GM12874 (cell line): ENCODE results near the gene ACOT11.

Source experiments
- TF ChIP-seq, protein P1 (sequence below): IDR thresholded peaks from 2 replicates; pipeline ENCODE4 v1.5.1; 2011; ENCODE audit warnings: low read depth, mild to moderate bottlenecking, control low read depth, low read length, moderate library complexity; ENCODE audit not compliant: insufficient read depth

The ACOT11 gene

DNA sequence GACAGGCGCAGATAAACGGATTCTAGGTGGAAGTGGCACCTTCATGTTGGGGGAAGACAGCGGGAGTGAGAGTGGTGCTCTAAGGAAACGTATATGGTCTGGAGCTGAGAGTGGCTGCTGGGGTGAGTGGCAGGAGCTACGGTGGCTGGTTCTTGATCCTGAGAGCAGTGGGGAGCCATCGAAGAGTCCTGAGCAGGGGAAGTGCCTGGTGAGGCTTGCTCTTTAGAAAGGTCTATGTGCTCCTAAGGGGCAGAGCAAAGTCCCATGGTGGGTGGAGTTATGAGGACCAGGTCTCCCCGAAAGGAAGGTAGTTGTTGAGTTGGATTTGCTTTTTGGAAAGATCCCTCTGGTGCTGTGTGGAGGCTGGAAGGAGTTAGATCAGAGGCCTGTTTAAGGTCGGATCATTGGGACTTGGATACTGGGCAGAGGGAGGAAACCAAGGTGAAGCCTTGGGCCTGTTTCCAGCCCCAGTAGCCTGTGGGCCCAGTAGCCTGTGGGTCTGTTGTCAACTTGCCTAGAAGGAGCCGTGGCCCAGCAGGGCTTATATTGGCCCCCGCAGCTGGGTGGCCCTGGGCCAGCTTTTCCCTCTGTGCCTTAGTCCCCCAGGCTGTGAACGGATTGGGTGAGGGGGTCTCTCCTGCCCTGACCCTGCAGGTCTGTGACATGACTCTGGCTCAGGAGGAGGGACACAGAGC lies 33.0 kb downstream of the ACOT11 start:
- TF ChIP-seq, protein P1, sequence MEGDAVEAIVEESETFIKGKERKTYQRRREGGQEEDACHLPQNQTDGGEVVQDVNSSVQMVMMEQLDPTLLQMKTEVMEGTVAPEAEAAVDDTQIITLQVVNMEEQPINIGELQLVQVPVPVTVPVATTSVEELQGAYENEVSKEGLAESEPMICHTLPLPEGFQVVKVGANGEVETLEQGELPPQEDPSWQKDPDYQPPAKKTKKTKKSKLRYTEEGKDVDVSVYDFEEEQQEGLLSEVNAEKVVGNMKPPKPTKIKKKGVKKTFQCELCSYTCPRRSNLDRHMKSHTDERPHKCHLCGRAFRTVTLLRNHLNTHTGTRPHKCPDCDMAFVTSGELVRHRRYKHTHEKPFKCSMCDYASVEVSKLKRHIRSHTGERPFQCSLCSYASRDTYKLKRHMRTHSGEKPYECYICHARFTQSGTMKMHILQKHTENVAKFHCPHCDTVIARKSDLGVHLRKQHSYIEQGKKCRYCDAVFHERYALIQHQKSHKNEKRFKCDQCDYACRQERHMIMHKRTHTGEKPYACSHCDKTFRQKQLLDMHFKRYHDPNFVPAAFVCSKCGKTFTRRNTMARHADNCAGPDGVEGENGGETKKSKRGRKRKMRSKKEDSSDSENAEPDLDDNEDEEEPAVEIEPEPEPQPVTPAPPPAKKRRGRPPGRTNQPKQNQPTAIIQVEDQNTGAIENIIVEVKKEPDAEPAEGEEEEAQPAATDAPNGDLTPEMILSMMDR = no peak

DNA sequence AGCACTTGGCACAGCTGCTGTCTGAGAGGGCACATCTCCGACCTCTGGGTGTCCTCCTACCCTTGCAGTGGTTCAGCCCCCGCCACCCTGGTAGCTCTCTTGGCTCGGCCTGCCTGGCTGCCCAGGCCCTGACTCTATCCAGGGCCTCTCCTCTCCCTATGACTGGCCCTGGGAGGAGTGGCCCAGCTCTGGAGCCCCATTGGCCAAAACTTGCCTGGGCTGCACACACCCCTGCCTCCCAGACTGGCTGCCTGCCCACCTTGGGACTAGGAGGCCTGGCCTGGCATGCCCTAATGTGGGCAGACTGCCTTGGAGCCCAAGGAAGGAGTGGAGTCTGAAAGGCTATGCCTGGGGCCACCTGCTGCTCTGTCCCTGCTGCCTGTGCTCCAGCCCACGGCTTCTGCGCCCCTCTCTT lies 33.6 kb downstream of the ACOT11 start:
- TF ChIP-seq, protein P1 = no peak

DNA sequence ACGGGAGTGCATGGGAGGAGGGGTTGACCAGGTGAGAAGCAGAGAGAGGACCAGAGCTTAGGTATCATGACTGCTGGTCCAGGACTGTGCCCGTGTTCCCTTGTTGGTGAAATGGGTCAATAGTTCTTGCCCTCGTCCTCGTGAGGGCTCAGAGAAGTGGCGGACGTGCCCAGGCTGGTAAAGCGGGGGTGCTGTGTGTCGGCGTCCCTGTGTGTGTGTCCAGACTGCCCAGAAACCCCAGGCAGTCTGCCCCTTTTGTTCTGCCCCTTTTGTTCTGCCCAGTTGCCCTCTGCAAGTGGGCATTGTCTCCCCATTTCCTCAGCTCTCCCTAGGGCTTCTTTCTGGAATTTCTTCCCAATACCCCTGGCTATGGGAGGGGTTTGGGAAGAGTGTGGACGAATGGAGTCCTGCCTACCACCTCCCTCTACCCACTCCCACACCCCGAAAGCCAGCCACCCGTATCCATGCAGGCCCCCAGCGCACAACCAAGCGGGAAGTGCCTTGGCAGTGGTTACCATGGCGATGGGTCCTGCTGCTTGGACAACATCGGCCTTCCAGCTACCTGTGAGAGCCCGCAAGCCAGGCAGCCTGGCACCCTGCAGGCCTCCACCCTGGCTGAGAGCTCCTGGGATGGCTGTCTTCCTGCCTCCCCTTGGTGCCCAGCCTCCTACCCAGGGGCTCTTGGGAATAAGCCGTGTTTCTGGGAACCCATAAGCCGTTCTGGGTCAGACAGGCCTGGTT lies 34.7 kb downstream of the ACOT11 start:
- TF ChIP-seq, protein P1 = no peak

DNA sequence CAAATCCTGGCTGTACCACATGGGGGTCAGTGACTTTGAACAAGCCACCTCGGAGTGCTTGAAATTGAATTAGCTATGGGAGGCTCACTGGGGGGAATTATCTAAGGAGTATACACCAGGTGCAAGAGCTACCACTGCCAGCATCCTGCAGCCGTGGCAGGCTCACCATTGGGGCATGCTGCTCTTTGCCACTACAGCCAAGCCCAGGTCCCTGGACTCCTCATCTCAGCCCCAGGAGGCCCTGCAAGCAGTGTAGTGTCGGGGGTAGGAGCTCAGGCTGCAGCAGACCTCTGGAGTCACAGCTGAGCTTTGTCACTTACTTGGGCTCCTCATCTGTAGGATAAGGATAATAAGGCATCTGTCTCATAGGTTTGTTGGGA lies 35.3 kb downstream of the ACOT11 start:
- TF ChIP-seq, protein P1 = no peak

DNA sequence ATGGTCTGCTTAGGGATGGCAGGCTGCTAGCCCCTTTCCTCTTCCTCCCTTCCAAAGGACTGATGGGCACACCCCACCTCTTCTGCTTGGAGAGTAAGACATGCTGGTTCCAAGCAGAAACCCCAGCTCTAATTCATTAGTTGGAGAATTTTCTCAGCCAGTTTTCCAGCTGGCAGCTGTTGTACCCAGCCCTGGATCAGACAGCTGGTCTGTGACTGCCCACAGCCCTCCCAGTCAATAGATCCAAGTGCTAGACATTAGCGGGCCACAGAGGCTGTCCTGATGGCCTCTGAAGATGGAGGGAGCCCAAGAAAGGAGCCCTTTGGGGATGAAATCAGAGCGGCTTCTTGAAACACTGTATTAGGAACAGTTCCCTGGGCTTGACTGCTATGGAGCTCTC lies 35.8 kb downstream of the ACOT11 start:
- TF ChIP-seq, protein P1 = no peak

DNA sequence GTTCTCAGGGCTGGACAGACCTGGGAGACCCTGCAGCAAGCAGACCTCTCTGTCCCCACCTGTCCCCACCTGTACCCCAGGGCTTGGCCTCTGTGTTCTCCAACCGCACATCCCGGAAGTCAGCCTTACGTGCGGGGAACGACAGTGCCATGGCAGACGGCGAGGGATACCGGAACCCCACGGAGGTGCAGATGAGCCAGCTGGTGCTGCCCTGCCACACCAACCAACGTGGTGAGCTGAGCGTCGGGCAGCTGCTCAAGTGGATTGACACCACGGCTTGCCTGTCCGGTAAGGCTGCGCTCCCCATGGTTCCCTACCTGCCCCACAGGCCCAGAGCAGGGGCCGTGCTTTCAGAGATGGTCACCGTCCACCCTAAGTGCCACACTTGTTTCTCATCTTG lies 36.5 kb downstream of the ACOT11 start:
- TF ChIP-seq, protein P1 = no peak

DNA sequence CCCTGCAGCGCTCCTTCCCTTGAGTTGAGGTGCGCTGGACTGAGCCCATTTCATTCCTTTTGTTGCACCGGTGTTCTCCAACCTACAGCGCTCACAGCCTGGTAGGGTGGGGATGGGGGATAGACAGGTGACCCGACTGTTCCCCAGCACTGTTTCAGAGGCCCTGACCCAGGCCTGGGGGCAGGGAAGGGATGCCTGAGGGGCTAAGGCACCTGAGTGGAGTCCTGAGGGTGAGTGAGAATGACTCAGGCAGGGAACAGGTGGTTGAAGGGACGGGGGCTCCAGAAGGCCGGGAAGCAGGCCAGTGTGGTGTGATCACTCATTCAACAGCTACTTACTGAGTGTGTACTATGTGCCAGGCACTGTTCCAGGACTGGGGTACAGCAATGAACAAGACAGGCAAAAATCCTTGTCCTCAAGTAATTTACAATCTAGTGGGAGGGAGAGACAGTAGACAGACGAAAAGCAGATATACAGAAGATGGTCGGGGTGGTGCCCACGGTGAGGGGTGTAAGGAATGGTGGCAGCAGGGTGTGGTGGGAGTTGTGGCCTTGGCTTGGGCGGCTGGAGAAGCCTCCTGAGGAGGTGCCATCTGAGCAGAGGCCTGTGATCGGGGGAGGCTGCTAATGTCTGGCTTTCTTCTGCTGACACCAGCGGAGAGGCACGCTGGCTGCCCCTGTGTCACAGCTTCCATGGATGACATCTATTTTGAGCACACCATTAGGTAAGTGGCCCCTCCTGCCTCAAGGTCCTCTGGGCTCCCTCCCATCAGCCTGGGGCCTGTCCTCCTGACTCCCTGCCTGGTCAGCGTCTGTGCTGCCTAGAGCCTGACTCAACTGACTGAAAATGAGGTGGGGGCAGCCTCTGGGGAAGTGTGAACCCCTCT lies 37.4 kb downstream of the ACOT11 start:
- TF ChIP-seq, protein P1 = no peak
